Measurements from ENCODE around the gene FRS2.

Gene FRS2

DNA sequence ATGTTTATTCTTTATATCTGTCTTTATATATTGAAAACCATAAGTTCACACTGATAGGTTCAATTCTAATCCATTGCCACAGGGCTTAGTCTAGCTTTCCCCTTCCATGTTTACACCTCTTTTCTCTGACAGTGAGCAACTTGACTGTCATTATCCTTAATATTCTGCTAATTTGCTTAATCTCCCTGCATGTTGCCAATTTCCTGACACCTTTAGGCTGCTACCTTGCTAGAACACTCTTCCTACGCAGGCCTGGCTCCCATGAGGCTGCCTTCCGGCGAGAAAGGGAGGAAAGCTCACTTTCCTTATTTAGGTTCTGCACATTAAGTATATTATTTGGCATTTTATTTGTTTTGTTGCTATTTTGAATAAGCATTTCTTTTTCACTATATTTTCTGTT, 12.8 kb upstream of the FRS2 start:
- POLR2A ChIA-PET = no interaction called here
- TF ChIP-seq, protein P1, sequence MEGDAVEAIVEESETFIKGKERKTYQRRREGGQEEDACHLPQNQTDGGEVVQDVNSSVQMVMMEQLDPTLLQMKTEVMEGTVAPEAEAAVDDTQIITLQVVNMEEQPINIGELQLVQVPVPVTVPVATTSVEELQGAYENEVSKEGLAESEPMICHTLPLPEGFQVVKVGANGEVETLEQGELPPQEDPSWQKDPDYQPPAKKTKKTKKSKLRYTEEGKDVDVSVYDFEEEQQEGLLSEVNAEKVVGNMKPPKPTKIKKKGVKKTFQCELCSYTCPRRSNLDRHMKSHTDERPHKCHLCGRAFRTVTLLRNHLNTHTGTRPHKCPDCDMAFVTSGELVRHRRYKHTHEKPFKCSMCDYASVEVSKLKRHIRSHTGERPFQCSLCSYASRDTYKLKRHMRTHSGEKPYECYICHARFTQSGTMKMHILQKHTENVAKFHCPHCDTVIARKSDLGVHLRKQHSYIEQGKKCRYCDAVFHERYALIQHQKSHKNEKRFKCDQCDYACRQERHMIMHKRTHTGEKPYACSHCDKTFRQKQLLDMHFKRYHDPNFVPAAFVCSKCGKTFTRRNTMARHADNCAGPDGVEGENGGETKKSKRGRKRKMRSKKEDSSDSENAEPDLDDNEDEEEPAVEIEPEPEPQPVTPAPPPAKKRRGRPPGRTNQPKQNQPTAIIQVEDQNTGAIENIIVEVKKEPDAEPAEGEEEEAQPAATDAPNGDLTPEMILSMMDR (IDR thresholded peaks at IDR 0.05; ENCODE audit: control extremely low read depth, extremely low read depth, low read depth, missing control alignments) = no peak
- CTCF ChIA-PET = interaction anchor here (0.8 kb wide), 1 partner anchor 9 kb away, joined by 4 read pairs; no protein-coding TSS in a partner anchor
- DNase-seq (ENCODE audit: extremely low spot score) = no peak

DNA sequence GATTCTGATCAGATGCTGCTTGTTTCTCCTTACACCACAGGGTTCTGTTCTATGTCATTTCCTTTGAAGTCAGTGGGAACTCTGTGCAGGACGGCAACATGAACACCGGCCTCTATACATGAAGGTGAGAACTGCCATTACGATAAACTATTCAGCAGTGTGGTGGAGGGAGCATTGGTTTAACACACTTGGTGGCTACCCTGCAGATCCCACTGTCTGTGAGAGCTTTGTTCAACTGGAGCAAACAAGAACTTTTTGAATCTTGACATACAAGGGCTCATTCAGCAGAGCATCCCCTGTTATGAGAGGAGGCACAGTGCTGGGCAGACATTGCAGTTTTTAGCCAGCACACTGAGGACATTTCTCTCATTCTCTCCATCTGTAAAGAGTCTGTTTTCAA, 10.7 kb upstream of the FRS2 start:
- ChIA-PET CTCF (no interaction called here), POLR2A (no interaction called here)
- TF ChIP-seq, protein P1 (IDR thresholded peaks at IDR 0.05; ENCODE audit: control extremely low read depth, extremely low read depth, low read depth, missing control alignments) = no peak
- DNase-seq (ENCODE audit: extremely low spot score) = no peak

DNA sequence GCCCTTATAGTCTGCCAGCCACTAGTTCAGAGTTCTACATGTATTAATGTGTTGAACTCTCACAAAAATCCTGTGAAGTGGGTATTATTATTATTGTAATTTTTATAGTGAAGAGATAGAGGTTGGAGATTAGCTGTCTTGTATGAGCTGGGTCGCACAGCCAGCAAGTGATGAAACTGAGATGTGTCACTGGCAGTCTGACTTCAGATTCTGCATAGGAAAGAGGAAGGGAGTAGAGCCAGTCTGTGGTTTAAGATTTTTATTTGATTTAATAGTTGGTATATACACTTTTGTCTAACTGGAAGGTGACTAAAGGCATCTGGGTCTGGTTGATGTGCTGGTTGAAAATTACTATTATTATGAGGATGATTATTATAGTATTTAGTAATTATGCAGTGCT, 5.8 kb upstream of the FRS2 start:
- TF ChIP-seq, protein P1 (IDR thresholded peaks at IDR 0.05; ENCODE audit: control extremely low read depth, extremely low read depth, low read depth, missing control alignments) = no peak
- POLR2A ChIA-PET = no interaction called here
- no peak for DNase-seq (ENCODE audit: extremely low spot score)
- CTCF ChIA-PET = interaction anchor here (1.2 to 1.4 kb wide), 3 partner anchors 9 to 106 kb away, joined by 3 to 5 read pairs (median 3); no protein-coding TSS in a partner anchor

DNA sequence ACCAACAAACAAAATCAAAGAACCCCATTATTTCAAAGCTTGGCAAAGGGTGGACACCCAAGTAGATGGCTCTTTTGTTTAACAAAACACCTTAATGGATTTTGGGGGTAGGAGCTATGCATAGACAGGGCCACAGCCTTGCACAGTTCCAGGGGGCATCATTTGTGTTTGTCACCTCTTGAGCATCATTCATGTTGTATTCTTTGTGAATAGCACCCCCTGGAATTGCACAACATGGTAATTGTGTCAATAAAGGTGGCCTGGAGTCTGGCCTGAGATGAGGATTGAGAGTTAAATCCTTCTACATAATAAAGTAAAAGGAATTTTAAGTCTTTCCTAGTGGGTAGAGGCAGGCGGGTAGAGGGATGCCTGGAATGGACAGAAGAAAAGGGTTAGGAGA, 3.3 kb upstream of the FRS2 start:
- ChIA-PET POLR2A (no interaction called here), CTCF (interaction anchor here (1.0 to 1.6 kb wide), 3 partner anchors 9 to 87 kb away, joined by 3 to 4 read pairs (median 4); no protein-coding TSS in a partner anchor)
- TF ChIP-seq, protein P1 (IDR thresholded peaks at IDR 0.05; ENCODE audit: control extremely low read depth, extremely low read depth, low read depth, missing control alignments) = peak; percentile 3
- DNase-seq (ENCODE audit: extremely low spot score) = no peak

DNA sequence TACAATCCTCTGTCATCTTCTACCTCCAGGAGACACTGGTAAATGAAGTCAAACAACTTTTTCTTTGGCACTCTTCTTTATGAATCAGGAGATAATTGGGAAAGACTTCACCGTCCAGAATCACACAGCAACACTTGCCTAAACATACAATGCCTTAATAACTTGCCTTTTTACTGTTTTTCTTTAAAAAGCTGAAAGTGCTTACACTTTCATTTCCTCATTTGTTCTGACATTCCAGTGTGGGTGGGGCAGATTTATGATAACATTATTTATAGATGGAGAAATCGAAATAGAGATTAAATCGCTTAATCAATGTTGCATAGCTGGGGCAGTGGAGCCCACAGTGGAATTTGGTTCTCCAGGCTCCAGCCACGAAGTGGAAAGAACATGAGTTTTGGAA, 2.8 kb upstream of the FRS2 start:
- POLR2A ChIA-PET = no interaction called here

DNA sequence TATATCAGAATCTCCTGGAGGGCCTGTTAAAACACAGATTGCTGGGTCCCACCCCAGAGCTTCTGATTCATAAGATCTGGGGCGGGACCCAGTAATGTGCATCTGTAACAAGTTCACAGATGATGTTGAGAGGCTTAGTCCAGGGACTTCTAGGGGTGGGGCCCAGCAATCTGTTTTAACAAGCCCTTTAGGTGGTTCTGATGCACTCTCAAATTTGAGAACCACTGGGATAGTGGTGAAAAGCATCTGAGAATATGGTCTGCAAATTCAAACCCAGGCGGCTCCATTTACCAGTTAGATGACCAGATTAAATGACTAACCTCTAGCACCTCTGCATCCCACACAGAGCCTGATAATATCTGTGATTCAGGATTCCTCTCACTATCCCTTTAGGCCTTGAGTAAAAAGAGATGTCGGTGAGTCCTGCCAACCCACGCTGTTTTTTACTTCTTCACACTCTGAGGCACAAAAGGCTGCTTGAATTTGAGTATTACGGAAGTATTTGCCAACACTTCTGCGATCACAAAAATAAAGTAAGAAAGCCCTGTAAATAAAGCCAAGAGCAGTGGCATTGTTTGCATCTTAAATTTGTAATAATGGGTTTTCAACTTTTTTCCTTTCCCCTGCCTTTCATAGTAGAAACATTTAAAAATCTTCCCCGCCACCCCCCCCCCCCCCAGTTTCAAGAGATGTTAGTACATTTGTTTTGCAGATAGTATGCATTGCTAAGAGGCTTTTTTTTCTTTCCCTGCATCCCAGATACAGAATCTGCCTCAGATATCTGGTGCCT, 1.8 kb upstream of the FRS2 start:
- ChIA-PET CTCF (no interaction called here), POLR2A (no interaction called here)
- TF ChIP-seq, protein P1 (IDR thresholded peaks at IDR 0.05; ENCODE audit: control extremely low read depth, extremely low read depth, low read depth, missing control alignments) = no peak
- no peak for DNase-seq (ENCODE audit: extremely low spot score)

More for the DNA sequence above, 2.8 kb upstream of the FRS2 start:
- no peak for DNase-seq (ENCODE audit: extremely low spot score)
- TF ChIP-seq, protein P1 (IDR thresholded peaks at IDR 0.05; ENCODE audit: control extremely low read depth, extremely low read depth, low read depth, missing control alignments) = no peak
- CTCF ChIA-PET = interaction anchor here (1.6 kb wide), 1 partner anchor 86 kb away, joined by 4 read pairs; no protein-coding TSS in a partner anchor

Measured in GM10248 (cell line).